HepG2 (cell line): ENCODE data around the gene TMEFF1. TPM values are rescaled to one million over a fixed set of nuclear protein-coding genes. Genes with fewer than 3 reads are reported as not detected.

ENCODE experiments used
- ATAC-seq: fragments of 200-7000 bp; cut with Tn5 transposase; 3 replicates; pipeline ENCODE4 v1.9.1; 2020; ENCODE audit warnings: mild to moderate bottlenecking, moderate library complexity
- BruUV-seq: library from RNA; stranded (reverse); fragments of 400-500 nt; replicated peaks from 2 replicates; lab custom pipeline; 2021; lab: Mats Ljungman, UMichigan
- CTCF ChIA-PET: fragments of 300-600 bp; formaldehyde crosslinking; extraction: SDS; loops from one replicate; lab custom pipeline; 2021; ENCODE audit warnings: low total read pairs, inconsistent platforms, low intra/inter-chr PET ratio; lab: Yijun Ruan, JAX
- POLR2A ChIA-PET: fragments of 350-600 bp; sonication (Branson Sonifier 250); formaldehyde crosslinking; loops from one replicate; lab custom pipeline; 2020; ENCODE audit warnings: antibody characterized with exemption, inconsistent platforms; lab: Yijun Ruan, JAX
- DNase-seq: peaks from one replicate; pipeline ENCODE4 v3.0.0-alpha.2; 2015; ENCODE audit warnings: low spot score
- FAIRE-seq: peaks from 3 replicates; lab custom pipeline; 2011; peaks lifted over from hg19 to GRCh38; lab: Jason Lieb, UNC
- H2AFZ ChIP-seq: one replicate; pipeline ENCODE4 v1.6.1; 2011; ENCODE audit warnings: low read length, inconsistent platforms
- H3K27ac ChIP-seq: fragments of 300-600 bp; 3 replicates; pipeline ENCODE4 v1.8.0; 2011; ENCODE audit warnings: mixed run types, mild to moderate bottlenecking, mixed read lengths, low read length, inconsistent platforms; ENCODE audit not compliant: insufficient read depth; ENCODE audit errors: extremely low read length
- H3K27me3 ChIP-seq, 2 experiments: fragments of 200-600 bp in 1 of 2; 2 replicates in 1 of 2; 3 replicates in 1 of 2; pipeline versions ENCODE4 v1.6.0 to v1.8.0; 2011; ENCODE audit warnings: low read length in 2 of 2, mild to moderate bottlenecking in 2 of 2, moderate library complexity in 2 of 2, inconsistent platforms in 1 of 2; ENCODE audit not compliant: insufficient read depth in 2 of 2, control insufficient read depth in 1 of 2
- H3K36me3 ChIP-seq, 2 experiments: fragments of 200-600 bp in 1 of 2; replicated peaks in 1 of 2; 2 replicates in 1 of 2; 3 replicates in 1 of 2; pipeline versions ENCODE4 v1.5.1 to v1.8.0; 2011; ENCODE audit warnings: low read length in 2 of 2, inconsistent platforms in 1 of 2; ENCODE audit not compliant: insufficient read depth in 2 of 2, control insufficient read depth in 1 of 2
- H3K4me1 ChIP-seq: 2 replicates; pipeline ENCODE4 v1.5.1; 2012; ENCODE audit warnings: low read length, inconsistent platforms; ENCODE audit not compliant: insufficient read depth
- H3K4me2 ChIP-seq: 2 replicates; pipeline ENCODE4 v1.6.0; 2011; ENCODE audit warnings: low read depth, low read length, inconsistent platforms
- H3K4me3 ChIP-seq, 3 experiments: fragments of 200-600 bp in 1 of 3; sonication (generic), shearing (Covaris generic) in 1 of 3; replicated peaks in 1 of 3; 2 replicates each; pipeline ENCODE4 v1.5.1; 2011 to 2016; ENCODE audit warnings: low read length in 3 of 3, inconsistent platforms in 2 of 3, low read depth in 2 of 3, mild to moderate bottlenecking in 2 of 3, control low read depth in 1 of 3, mixed read lengths in 1 of 3; ENCODE audit not compliant: insufficient read depth in 1 of 3
- H3K79me2 ChIP-seq: one replicate; pipeline ENCODE4 v1.6.1; 2011; ENCODE audit warnings: low read length, inconsistent platforms; ENCODE audit not compliant: insufficient read depth
- H3K9ac ChIP-seq: 2 replicates; pipeline ENCODE4 v1.6.0; 2011; ENCODE audit warnings: mild to moderate bottlenecking, low read depth, low read length, inconsistent platforms; ENCODE audit not compliant: insufficient read depth
- H3K9me3 ChIP-seq: 2 replicates; pipeline ENCODE4 v1.5.1; 2012; ENCODE audit warnings: mild to moderate bottlenecking, low read length
- H4K20me1 ChIP-seq: 2 replicates; pipeline ENCODE4 v1.6.0; 2011; ENCODE audit warnings: inconsistent platforms, mild to moderate bottlenecking, low read length, moderate library complexity; ENCODE audit not compliant: insufficient read depth
- HHEX ChIP-seq: IDR thresholded peaks from 2 replicates; pipeline ENCODE4 v1.6.1; 2016; ENCODE audit warnings: control low read depth
- HINFP ChIP-seq: sonication (generic); formaldehyde crosslinking; IDR thresholded peaks from 2 replicates; pipeline ENCODE4 v1.4.0; 2020; ENCODE audit warnings: low read depth, mild to moderate bottlenecking, missing genetic modification reagents
- HMGXB3 ChIP-seq: sonication (generic); formaldehyde crosslinking; IDR thresholded peaks from 2 replicates; pipeline ENCODE4 v1.4.0; 2020; ENCODE audit warnings: missing genetic modification reagents, borderline replicate concordance
- HOXA9 ChIP-seq: sonication (generic); formaldehyde crosslinking; IDR thresholded peaks from 2 replicates; pipeline ENCODE4 v1.8.1; 2022; ENCODE audit warnings: missing genetic modification reagents, mild to moderate bottlenecking, moderate library complexity, borderline replicate concordance
- RFXANK ChIP-seq: IDR thresholded peaks from 2 replicates; pipeline ENCODE4 v1.6.1; 2016
- RNF2 ChIP-seq: fragments of 450-650 bp; conservative IDR thresholded peaks from 2 replicates; pipeline ENCODE4 v1.6.1; 2016; ENCODE audit warnings: low read depth
- SNAPC5 ChIP-seq: sonication (generic); formaldehyde crosslinking; IDR thresholded peaks from 2 replicates; pipeline ENCODE4 v1.8.1; 2023; ENCODE audit warnings: mild to moderate bottlenecking, missing genetic modification reagents, borderline replicate concordance
- ZBTB49 ChIP-seq: sonication (generic); formaldehyde crosslinking; IDR thresholded peaks from 2 replicates; pipeline ENCODE4 v1.4.0; 2020; ENCODE audit warnings: missing genetic modification reagents, borderline replicate concordance
- ZMYM4 ChIP-seq: sonication (generic); formaldehyde crosslinking; IDR thresholded peaks from 2 replicates; pipeline ENCODE4 v1.8.1; 2023; ENCODE audit warnings: mild to moderate bottlenecking, missing genetic modification reagents
- ZNF20 ChIP-seq: sonication (generic); formaldehyde crosslinking; IDR thresholded peaks from 2 replicates; pipeline ENCODE4 v1.4.0; 2020; ENCODE audit warnings: mild to moderate bottlenecking, moderate library complexity, missing genetic modification reagents
- ZNF317 ChIP-seq: sonication (generic); formaldehyde crosslinking; IDR thresholded peaks from 2 replicates; pipeline ENCODE4 v1.5.0; 2020; ENCODE audit warnings: mild to moderate bottlenecking, missing genetic modification reagents
- ZNF496 ChIP-seq: sonication (generic); formaldehyde crosslinking; IDR thresholded peaks from 2 replicates; pipeline ENCODE4 v1.8.1; 2023; ENCODE audit warnings: mild to moderate bottlenecking, moderate library complexity, missing genetic modification reagents; ENCODE audit not compliant: insufficient replicate concordance
- ZNF615 ChIP-seq: sonication (generic); formaldehyde crosslinking; IDR thresholded peaks from 2 replicates; pipeline ENCODE4 v1.5.0; 2020; ENCODE audit warnings: mild to moderate bottlenecking, missing genetic modification reagents, borderline replicate concordance
- ZNF616 ChIP-seq: sonication (generic); formaldehyde crosslinking; IDR thresholded peaks from 2 replicates; pipeline ENCODE4 v1.5.0; 2020; ENCODE audit warnings: low read depth, mild to moderate bottlenecking, missing genetic modification reagents
- WGBS: methylation state at CpG from one replicate; pipeline ENCODE4 v1.1.6; 2017; ENCODE audit warnings: low lambda C conversion rate; 5-methylcytosine and 5-hydroxymethylcytosine counted together
- in situ Hi-C: cut with HindIII; loops from 2 replicates; pipeline ENCODE4 v1.10.0; 2017; ENCODE audit warnings: low pct_unique_long_range_greater_than_20kb; ENCODE audit not compliant: extremely low pct_ligation_motif_present
- intact Hi-C: fragments of 100-400 bp; cut with micrococcal nuclease; formaldehyde crosslinking; loops from one replicate; pipeline ENCODE4 v1.10.0; 2022; ENCODE audit not compliant: unreplicated experiment
- polyA plus RNA-seq, 8 experiments: library from polyadenylated mRNA; depleted of rRNA in 3 of 8; stranded (reverse) in 7 of 8; unstranded in 1 of 8; fragments of >200 nt; fragmentation: Illumina TruSeq in 4 of 8; extraction: Trizol in 4 of 8; gene quantifications; 2 replicates each; pipeline versions ENCODE4 v1.2.1 to v1.2.3, GENCODE V29; 2011 to 2016; ENCODE audit warnings: low read depth in 4 of 8, missing spikeins in 1 of 8, mixed read lengths in 1 of 8; ENCODE audit not compliant: insufficient read depth in 1 of 8
- total RNA-seq, 5 experiments: library from RNA; depleted of rRNA; stranded (reverse); fragments of >200 nt; fragmentation: Illumina TruSeq; extraction: Trizol; gene quantifications; 2 replicates each; pipeline ENCODE4 v1.2.3, GENCODE V29; 2016; ENCODE audit warnings: low read depth in 1 of 5

The TMEFF1 gene
- total and polyA plus RNA-seq, 2 of the 13 experiments (the other 11 are each of a cell fraction or from before 2014, with no cell fraction given), result 0.87 to 1.9 TPM

GRCh38 chr9:100589582-100589981 is 116.6 kb downstream of the TMEFF1 start:
- WGBS, result 32% methylated on average over 5 of the region's 5 CpGs
- H4K20me1 ChIP-seq, result no peaks in the 10 kb centered on the region
- TF ChIP-seq HOXA9 (no peak), ZMYM4 (CRISPR knock-in tag) (no peak), HINFP (CRISPR knock-in tag) (no peak), ZNF20 (no peak), ZNF616 (CRISPR knock-in tag) (no peak), ZNF317 (CRISPR knock-in tag) (no peak), RNF2 (no peak), ZBTB49 (CRISPR knock-in tag) (no peak), HMGXB3 (no peak), ZNF615 (CRISPR knock-in tag) (no peak), HHEX (no peak), RFXANK (CRISPR knock-in tag) (no peak), SNAPC5 (no peak), ZNF496 (CRISPR knock-in tag) (no peak)
- TF ChIP-seq, all 625 proteins: peak for 0
- no peak overlapping the region for H3K9ac ChIP-seq
- no peak for ATAC-seq
- no peak for DNase-seq
- ChIA-PET CTCF (no interaction called here), POLR2A (no interaction called here)
- H3K4me3 ChIP-seq, result no peak overlapping the region
- H3K79me2 ChIP-seq, result no peaks in the 10 kb centered on the region
- intact Hi-C loops, result no loop called here
- no peaks in the 10 kb centered on the region for H3K9me3 ChIP-seq
- peaks cover 18% of the 10 kb centered on the region for H3K4me1 ChIP-seq
- no peak overlapping the region for H2AFZ ChIP-seq
- no peaks in the 10 kb centered on the region for H3K36me3 ChIP-seq
- no peak overlapping the region for H3K4me2 ChIP-seq
- in situ Hi-C loops, result loop anchor here (25.0 kb wide), 2 partner anchors 552 to 1427 kb away; no protein-coding TSS in a partner anchor
- no TSS peak for BruUV-seq
- H3K27me3 ChIP-seq, result no peaks in the 10 kb centered on the region
- H3K27ac ChIP-seq, result no peak overlapping the region
- no peak for FAIRE-seq
